Vagina (tissue), 2 donors: ENCODE measurements around the gene INKA2.

Experiments used
- CTCF ChIP-seq, 3 experiments: fragments of 450-650 bp in 2 of 3; fragments of 200-600 bp in 1 of 3; sonication (generic) in 1 of 3; IDR thresholded peaks; one replicate each; pipeline ENCODE4 v1.5.1; 2017 to 2019; ENCODE audit warnings: antibody characterized with exemption in 3 of 3, mild to moderate bottlenecking in 2 of 3, moderate library complexity in 2 of 3
- POLR2A ChIP-seq, 2 donors: fragments of 450-650 bp; IDR thresholded peaks; one replicate each; pipeline ENCODE4 v1.6.1; 2017; ENCODE audit warnings: antibody characterized with exemption in 2 of 2, mild to moderate bottlenecking in 2 of 2, moderate library complexity in 2 of 2
- POLR2AphosphoS5 ChIP-seq, 2 donors: sonication (generic); formaldehyde crosslinking; IDR thresholded peaks; one replicate each; pipeline ENCODE4 v1.9.0; 2017; ENCODE audit warnings: antibody characterized with exemption in 2 of 2, mild to moderate bottlenecking in 2 of 2, low read depth in 1 of 2; ENCODE audit not compliant: insufficient read depth in 1 of 2

GRCh38 chr1:111733992-111734341 lies 5.2 kb downstream of the INKA2 start:
- TF ChIP-seq CTCF (IDR thresholded peaks at IDR 0.05) (no peak), POLR2A (IDR thresholded peaks at IDR 0.05) (no peak), POLR2AphosphoS5 (IDR thresholded peaks at IDR 0.05; ENCODE audit: insufficient read depth in 1 of 2, low read depth in 1 of 2) (no peak)
